Karpas-422 (cell line): ENCODE results near the gene FBXO2. TPM values are rescaled to one million over a fixed set of nuclear protein-coding genes. Genes with fewer than 3 reads are reported as not detected.

Experiments used
- DNase-seq: peaks from one replicate; pipeline ENCODE4 v3.0.0-alpha.2; 2015
- H2AFZ ChIP-seq: fragments of 200-600 bp; sonication (generic); 2 replicates; pipeline ENCODE4 v1.6.1; 2014; ENCODE audit warnings: antibody characterized with exemption, low read length, mixed read lengths
- H3K27ac ChIP-seq: fragments of 200-600 bp; sonication (generic); 2 replicates; pipeline ENCODE4 v1.5.1; 2014; ENCODE audit warnings: mild to moderate bottlenecking, low read length, moderate library complexity
- H3K27me3 ChIP-seq: fragments of 200-600 bp; sonication (generic); 2 replicates; pipeline ENCODE4 v1.6.1; 2014; ENCODE audit warnings: low read length, mixed read lengths
- H3K36me3 ChIP-seq: fragments of 200-600 bp; sonication (generic); 2 replicates; pipeline ENCODE4 v1.6.1; 2014; ENCODE audit warnings: low read length, mixed read lengths; ENCODE audit not compliant: insufficient read depth
- H3K4me1 ChIP-seq: fragments of 200-600 bp; sonication (generic); 2 replicates; pipeline ENCODE4 v1.6.1; 2014; ENCODE audit warnings: mild to moderate bottlenecking, low read length, mixed read lengths
- H3K4me2 ChIP-seq: fragments of 200-600 bp; sonication (generic); 2 replicates; pipeline ENCODE4 v1.6.1; 2014; ENCODE audit warnings: low read length, low read depth, mild to moderate bottlenecking; ENCODE audit not compliant: poor library complexity, severe bottlenecking
- H3K4me3 ChIP-seq: fragments of 200-600 bp; sonication (generic); 2 replicates; pipeline ENCODE4 v1.5.1; 2014; ENCODE audit warnings: mild to moderate bottlenecking, antibody characterized with exemption, low read length, mixed read lengths
- H3K79me2 ChIP-seq: fragments of 200-600 bp; sonication (generic); 2 replicates; pipeline ENCODE4 v1.6.1; 2014; ENCODE audit warnings: mild to moderate bottlenecking, low read length, mixed read lengths
- H3K9ac ChIP-seq: fragments of 200-600 bp; sonication (generic); 2 replicates; pipeline ENCODE4 v1.6.0; 2014; ENCODE audit warnings: low read length
- H3K9me2 ChIP-seq: fragments of 200-600 bp; sonication (generic), shearing (Covaris generic); replicated peaks from 2 replicates; pipeline ENCODE4 v1.6.0; 2014; ENCODE audit warnings: mild to moderate bottlenecking, low read length, moderate library complexity; ENCODE audit not compliant: insufficient read depth
- H3K9me3 ChIP-seq: fragments of 300-700, 200-600 bp; sonication (generic); 2 replicates; pipeline ENCODE4 v1.6.1; 2014; ENCODE audit warnings: low read length, mixed read lengths
- H4K20me1 ChIP-seq: fragments of 200-600 bp; sonication (generic); 2 replicates; pipeline ENCODE4 v1.6.1; 2014; ENCODE audit warnings: mild to moderate bottlenecking, antibody characterized with exemption, low read length, low read depth; ENCODE audit not compliant: insufficient read depth
- total RNA-seq: library from RNA; depleted of rRNA; stranded (reverse); fragments of >200 nt; shearing (Covaris generic); gene quantifications from 2 replicates; pipeline ENCODE4 v1.2.3, GENCODE V29; 2014; ENCODE audit warnings: low replicate concordance; rRNA removed

The FBXO2 gene
- not detected in 2 replicates for total RNA-seq

- Histone ChIP-seq H3K36me3 (no peaks in the 10 kb centered on the region), H3K4me1 (peaks cover 10% of the 10 kb centered on the region), H3K27ac (no peak within 1 kb of the TSS), H2AFZ (no peak within 1 kb of the TSS), H3K9me3 (no peaks in the 10 kb centered on the region), H3K4me2 (no peak within 1 kb of the TSS), H4K20me1 (no peaks in the 10 kb centered on the region), H3K27me3 (no peaks in the 10 kb centered on the region), H3K9ac (no peak within 1 kb of the TSS), H3K4me3 (no peak within 1 kb of the TSS), H3K79me2 (no peaks in the 10 kb centered on the region), H3K9me2 (no peaks in the 10 kb centered on the region)
- no peak for DNase-seq
Observed at GRCh38 chr1:11654137-11654938, at the start of gene FBXO2, which contains the start of gene FBXO44. FBXO2 (minus strand) TSS chr1:11654429; CDS start chr1:11654340, 89 bp downstream. FBXO44 (plus strand) TSS chr1:11654877; CDS start chr1:11655836, 959 bp downstream.

DNA sequence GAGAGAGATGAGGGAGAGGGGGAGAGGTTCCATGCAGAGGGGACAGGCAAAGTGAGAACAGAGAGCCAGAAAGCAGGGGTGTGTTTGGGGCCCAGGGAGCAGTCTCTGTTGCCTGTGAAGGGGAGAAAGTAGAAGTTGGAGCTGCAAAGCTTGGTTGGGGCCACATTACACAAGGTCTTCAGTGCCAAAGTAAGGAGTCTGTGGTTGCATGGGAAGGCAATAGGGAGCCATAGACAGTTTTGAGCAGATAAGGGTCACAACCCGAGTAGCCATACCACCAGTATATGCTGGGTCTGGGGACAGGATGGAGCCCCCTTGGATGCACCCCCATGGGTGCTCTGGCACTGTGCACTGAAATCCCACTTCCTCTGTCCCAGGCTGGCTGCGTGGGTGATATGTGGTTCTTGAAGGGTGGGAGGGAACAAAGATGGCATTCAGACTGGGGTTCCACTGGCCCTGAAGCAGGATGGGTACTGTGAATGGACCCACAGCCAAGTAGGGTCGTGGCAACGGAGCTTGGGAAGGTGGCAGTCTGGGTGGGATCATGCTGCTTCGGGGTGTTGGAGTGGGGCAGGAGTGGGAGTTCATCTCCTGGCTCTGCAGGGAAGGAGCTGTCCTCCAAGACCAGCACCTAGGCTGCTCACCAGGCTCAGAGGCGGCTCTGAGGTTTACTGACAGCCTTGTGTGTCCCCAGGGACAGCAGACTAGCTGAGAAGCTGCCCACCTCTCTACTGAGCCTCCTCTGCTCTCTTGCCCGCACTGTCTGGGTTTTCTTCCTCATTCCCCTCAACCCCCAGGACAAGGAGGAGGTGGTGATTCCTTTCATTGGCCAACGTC, 49.3 kb upstream of the FBXO2 start:
- Histone ChIP-seq H3K4me3 (no peak overlapping the region), H2AFZ (no peak overlapping the region), H3K9me2 (no peaks in the 10 kb centered on the region), H3K4me1 (no peaks in the 10 kb centered on the region), H4K20me1 (no peaks in the 10 kb centered on the region), H3K9ac (no peak overlapping the region), H3K4me2 (no peak overlapping the region), H3K79me2 (no peaks in the 10 kb centered on the region), H3K9me3 (no peaks in the 10 kb centered on the region), H3K27me3 (no peaks in the 10 kb centered on the region), H3K36me3 (no peaks in the 10 kb centered on the region), H3K27ac (no peak overlapping the region)
- no peak for DNase-seq

DNA sequence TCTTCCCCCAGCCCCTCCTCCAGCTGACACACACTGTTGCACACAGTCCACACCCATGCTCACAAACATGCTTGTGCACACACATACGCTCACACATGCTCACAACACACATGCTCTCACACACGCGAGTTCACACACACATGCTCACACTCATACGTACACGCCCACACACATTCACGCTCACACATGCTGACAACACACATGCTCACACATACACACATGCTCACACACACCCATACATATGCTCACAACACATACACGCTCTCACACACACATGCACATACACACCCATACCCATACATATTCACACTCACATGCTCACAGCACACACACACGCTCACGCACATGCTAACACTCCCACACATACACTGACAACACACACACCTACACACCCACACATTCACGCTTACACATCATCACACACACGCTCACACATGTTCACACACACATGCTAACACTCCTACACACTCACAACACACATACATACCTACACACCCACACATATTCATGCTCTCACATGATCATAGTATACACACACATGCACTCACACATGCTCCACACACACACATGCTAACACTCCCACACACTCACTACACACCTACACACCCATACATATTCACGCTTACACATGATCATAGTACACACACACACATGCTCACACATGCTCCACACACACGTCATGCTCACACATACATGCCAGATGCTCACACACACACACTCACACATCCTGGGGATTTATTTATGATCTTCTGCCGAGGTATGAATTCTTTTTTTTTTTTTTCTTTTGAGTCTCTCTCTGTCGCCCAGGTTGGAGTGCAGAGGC, 48.0 kb upstream of the FBXO2 start:
- DNase-seq = no peak
- Histone ChIP-seq H3K4me3 (no peak overlapping the region), H3K27me3 (no peaks in the 10 kb centered on the region), H4K20me1 (no peaks in the 10 kb centered on the region), H2AFZ (no peak overlapping the region), H3K79me2 (no peaks in the 10 kb centered on the region), H3K9me3 (no peaks in the 10 kb centered on the region), H3K4me1 (no peaks in the 10 kb centered on the region), H3K27ac (no peak overlapping the region), H3K9me2 (no peaks in the 10 kb centered on the region), H3K9ac (no peak overlapping the region), H3K4me2 (no peak overlapping the region), H3K36me3 (no peaks in the 10 kb centered on the region)

DNA sequence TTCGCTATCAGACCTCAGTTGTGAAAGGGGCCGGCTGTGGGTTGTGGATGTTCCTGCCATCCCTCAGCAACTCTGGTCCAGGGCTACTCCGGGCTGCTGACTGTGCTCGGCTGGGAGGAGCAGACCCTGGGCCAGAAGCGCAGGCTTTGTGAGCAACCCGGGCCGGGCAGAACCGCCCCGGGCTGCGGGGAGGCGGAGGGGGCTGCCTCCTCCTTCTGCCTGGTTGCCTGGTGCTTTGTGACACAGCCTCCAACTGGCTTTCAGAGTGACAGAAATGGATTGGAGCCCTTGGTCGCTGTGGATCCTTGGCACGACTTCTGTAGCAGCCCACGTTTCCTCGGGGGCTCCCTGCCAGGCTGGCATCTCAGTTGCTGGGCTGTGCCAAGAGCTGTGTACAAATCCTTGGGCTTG, 47.3 kb upstream of the FBXO2 start:
- H3K27me3 ChIP-seq = no peaks in the 10 kb centered on the region
- H3K27ac ChIP-seq = no peak overlapping the region
- no peaks in the 10 kb centered on the region for H3K36me3 ChIP-seq
- H2AFZ ChIP-seq = no peak overlapping the region
- H4K20me1 ChIP-seq = no peaks in the 10 kb centered on the region
- no peak for DNase-seq
- no peak overlapping the region for H3K9ac ChIP-seq
- H3K79me2 ChIP-seq = no peaks in the 10 kb centered on the region
- H3K4me3 ChIP-seq = no peak overlapping the region
- H3K9me2 ChIP-seq = no peaks in the 10 kb centered on the region
- H3K9me3 ChIP-seq = no peaks in the 10 kb centered on the region
- H3K4me1 ChIP-seq = no peaks in the 10 kb centered on the region
- no peak overlapping the region for H3K4me2 ChIP-seq

DNA sequence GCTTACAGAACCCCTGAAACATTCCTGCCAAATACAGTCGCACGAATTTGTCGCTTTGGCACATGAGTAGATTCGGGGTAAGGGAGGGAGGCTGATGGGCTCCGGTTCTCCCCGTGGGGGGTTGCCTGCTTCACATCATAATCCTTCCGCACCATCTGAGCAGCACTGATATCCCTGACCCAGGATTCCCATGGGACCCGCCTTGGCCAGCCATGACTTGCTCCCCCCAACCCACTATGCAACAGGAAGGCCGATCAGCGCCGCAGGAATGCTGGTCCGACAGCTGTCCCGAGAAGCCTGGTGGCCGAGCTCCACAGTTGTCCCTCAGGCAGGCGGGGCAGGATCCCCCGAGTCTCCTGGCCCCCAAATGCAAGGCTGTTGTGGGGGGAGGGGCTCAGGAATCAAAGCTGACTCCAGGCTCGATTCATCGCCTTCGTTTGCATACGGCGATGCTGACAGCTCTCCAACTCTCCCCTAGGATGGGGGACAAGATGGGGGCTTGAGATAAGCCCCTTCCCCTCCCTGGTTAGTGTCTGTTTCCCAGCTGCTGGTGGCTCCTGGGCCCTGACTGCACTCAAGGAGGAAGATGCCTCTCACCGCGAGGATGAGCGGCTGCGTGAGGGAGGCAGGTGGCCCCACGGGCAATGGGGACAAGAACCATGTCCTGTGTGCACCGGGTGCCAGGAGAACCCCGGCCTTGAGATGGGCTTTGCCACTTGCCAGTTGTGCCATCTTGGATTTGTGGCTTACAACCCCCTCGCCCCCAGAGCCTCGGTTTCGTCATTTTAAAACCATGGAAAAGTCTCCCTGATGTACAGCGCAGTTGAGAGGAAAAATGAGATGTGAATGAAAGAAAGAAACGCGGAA, 46.6 kb upstream of the FBXO2 start:
- Histone ChIP-seq H3K27ac (no peak overlapping the region), H3K36me3 (no peaks in the 10 kb centered on the region), H3K4me2 (no peak overlapping the region), H3K79me2 (no peaks in the 10 kb centered on the region), H3K9ac (no peak overlapping the region), H3K27me3 (no peaks in the 10 kb centered on the region), H3K4me1 (no peaks in the 10 kb centered on the region), H2AFZ (no peak overlapping the region), H3K9me2 (no peaks in the 10 kb centered on the region), H3K9me3 (no peaks in the 10 kb centered on the region), H4K20me1 (no peaks in the 10 kb centered on the region), H3K4me3 (no peak overlapping the region)
- DNase-seq = no peak

GRCh38 chr1:11697893-11698210, 43.6 kb upstream of the FBXO2 start:
- Histone ChIP-seq H3K4me1 (no peaks in the 10 kb centered on the region), H3K9ac (no peak overlapping the region)

GRCh38 chr1:11697188-11697892, 43.1 kb upstream of the FBXO2 start:
- Histone ChIP-seq H3K4me2 (no peak overlapping the region), H3K27ac (no peak overlapping the region), H3K79me2 (no peaks in the 10 kb centered on the region), H3K9ac (no peak overlapping the region), H3K36me3 (no peaks in the 10 kb centered on the region), H2AFZ (no peak overlapping the region), H4K20me1 (no peaks in the 10 kb centered on the region), H3K9me3 (no peaks in the 10 kb centered on the region), H3K4me3 (no peak overlapping the region), H3K9me2 (no peaks in the 10 kb centered on the region), H3K4me1 (no peaks in the 10 kb centered on the region), H3K27me3 (no peaks in the 10 kb centered on the region)
- no peak for DNase-seq

More at GRCh38 chr1:11697893-11698210, 43.6 kb upstream of the FBXO2 start:
- Histone ChIP-seq H2AFZ (no peak overlapping the region), H3K27ac (no peak overlapping the region), H3K27me3 (no peaks in the 10 kb centered on the region), H3K4me2 (no peak overlapping the region), H3K9me2 (no peaks in the 10 kb centered on the region), H4K20me1 (no peaks in the 10 kb centered on the region), H3K9me3 (no peaks in the 10 kb centered on the region), H3K36me3 (no peaks in the 10 kb centered on the region), H3K4me3 (no peak overlapping the region), H3K79me2 (no peaks in the 10 kb centered on the region)
- no peak for DNase-seq
